HTR-8/SVneo (cell line): ENCODE results near the gene SCEL.

Experiments
- DNase-seq: peaks from one replicate; pipeline ENCODE4 v3.0.0; 2011; ENCODE audit warnings: low spot score, mixed read lengths; ENCODE audit not compliant: insufficient read length
- FAIRE-seq: peaks from 2 replicates; lab custom pipeline; 2011; peaks lifted over from hg19 to GRCh38; lab: Jason Lieb, UNC

Gene SCEL

DNA sequence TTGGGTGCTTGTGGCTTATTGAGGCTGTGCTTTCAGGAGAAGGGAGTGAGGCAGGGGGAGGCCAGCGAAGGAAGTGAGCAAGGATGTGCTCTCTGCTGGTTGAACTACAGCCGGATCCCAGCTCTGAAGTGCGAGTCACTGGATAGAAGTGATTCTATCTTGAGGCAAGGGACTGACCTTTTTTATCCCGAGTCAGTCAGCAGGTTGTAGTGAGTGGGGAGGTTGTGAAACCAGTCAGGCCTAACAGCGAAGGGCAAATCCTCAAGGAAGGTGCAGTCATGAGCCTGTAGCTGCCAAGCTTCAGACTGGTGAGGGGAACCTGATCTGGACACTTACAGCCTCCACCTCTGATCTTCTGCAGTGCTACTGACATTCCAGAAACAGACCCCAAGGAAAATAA, 18.6 kb downstream of the SCEL start:
- DNase-seq (no peak), FAIRE-seq (no peak)

DNA sequence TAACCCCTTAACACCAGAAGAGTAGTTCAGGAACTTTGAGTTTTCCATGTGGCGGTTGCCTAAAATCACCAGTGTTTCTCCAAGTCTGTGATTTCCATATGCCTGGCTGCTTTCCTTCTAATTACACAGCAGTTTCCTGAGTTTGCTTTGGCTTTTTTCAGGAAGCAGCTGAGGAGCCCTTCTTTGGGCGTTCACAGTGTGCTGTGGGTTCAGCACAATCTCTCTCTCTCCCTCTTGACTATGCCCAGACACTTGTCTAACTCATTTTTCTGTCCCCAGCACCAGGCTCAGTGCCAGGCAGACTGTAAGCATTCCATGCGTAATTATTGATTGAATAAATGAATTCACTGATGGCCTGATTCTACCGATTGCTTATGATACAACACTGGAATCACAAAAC, 19.7 kb downstream of the SCEL start:
- no peak for FAIRE-seq
- DNase-seq = no peak

GRCh38 chr13:77558016-77558415, 22.5 kb downstream of the SCEL start:
- no peak for FAIRE-seq
- DNase-seq = no peak

- DNase-seq (no peak), FAIRE-seq (no peak)
Observed at GRCh38 chr13:77563111-77563510, 27.6 kb downstream of the SCEL start.

DNA sequence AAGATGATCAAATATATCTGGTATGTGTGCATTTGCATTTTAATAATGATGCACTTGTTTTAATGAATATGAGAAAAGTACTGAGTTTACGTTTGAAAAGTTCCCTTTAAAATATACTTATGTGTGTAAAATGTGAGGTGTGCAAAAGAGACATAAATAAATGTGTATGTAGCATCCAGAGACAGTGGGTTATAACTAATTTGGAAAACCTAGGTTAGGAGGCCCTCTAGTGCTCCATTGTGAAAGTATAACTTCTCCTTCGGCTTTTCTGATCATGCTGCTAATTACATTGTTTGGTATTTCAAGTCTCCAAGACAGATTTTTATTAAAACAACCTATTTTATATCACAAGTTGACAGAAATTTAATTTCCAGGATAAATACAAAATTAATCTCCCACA, 30.1 kb downstream of the SCEL start:
- no peak for FAIRE-seq
- no peak for DNase-seq

DNA sequence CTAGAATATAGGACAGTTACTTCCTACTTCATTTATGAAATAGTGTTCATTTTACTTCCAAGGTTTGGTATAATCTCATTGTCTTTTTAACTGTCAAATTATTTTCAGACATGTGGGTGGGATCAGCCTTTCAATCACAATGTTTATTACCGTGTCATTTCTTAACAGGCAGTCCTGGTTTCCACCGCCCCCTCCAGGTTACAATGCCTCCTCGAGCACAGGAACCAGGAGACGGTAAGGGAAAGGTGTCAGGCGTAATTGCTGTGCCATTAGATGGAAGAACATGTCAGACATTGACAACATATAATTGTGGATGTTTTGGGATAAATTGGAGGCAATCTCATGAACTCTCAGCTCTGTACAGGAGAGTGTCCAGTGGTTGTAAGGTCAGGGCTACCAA, 36.5 kb downstream of the SCEL start:
- DNase-seq = no peak
- FAIRE-seq = no peak

- DNase-seq = no peak
Observed at GRCh38 chr13:77574096-77574495, 38.6 kb downstream of the SCEL start.

GRCh38 chr13:77579959-77580358, 44.5 kb downstream of the SCEL start:
- FAIRE-seq = no peak
- no peak for DNase-seq

More at GRCh38 chr13:77574096-77574495, 38.6 kb downstream of the SCEL start:
- no peak for FAIRE-seq

GRCh38 chr13:77580748-77581147, 45.2 kb downstream of the SCEL start:
- no peak for DNase-seq
- FAIRE-seq = no peak

- FAIRE-seq (no peak), DNase-seq (no peak)
Observed at GRCh38 chr13:77583581-77583980, 48.1 kb downstream of the SCEL start.

DNA sequence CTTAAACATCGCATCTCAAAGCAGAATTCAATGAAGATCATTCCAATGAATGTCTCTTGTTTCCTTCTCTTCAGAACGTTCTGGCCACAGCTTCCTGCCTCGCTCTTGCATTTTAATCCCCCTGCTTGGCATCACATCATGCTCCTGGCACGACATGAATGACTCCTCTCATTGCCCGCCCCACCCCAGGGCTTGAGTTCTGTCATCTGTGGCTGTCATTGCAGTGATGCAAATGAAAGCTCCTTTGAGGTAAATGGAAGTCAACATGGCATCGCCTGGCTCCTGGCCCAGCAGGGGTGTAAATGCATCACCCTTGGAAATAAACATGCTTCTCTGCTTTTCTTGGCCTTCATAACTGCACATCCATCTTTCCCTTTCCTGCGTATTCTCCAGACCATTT, 48.6 kb downstream of the SCEL start:
- FAIRE-seq = no peak
- no peak for DNase-seq

- DNase-seq = no peak
- FAIRE-seq = no peak
Observed at GRCh38 chr13:77595166-77595810, 59.8 kb downstream of the SCEL start.

DNA sequence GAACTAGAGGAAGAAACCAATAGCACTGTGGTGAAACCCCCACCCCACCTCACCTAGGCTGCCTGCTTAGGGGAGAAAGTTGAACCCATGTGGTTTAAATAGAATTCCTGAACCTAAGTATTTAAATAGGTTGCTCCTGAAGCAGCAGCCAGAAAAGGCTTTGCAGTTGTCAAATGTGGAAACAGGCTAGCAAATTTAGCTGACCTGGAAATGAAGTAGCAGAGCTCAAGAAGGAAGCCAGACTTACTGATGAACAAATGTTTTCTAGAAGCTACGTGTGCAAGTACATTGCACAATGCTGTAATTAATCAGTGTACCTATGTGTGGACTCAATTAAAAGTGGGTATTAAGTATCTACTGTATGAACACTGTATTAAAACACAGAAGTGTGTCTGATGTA, 61.3 kb downstream of the SCEL start:
- FAIRE-seq (no peak), DNase-seq (no peak)

- DNase-seq = no peak
- no peak for FAIRE-seq
Observed at GRCh38 chr13:77599351-77599750, 63.8 kb downstream of the SCEL start.

GRCh38 chr13:77600701-77601100, 65.2 kb downstream of the SCEL start:
- no peak for FAIRE-seq
- DNase-seq = no peak

GRCh38 chr13:77611068-77611467, 75.6 kb downstream of the SCEL start:
- DNase-seq (no peak), FAIRE-seq (no peak)

DNA sequence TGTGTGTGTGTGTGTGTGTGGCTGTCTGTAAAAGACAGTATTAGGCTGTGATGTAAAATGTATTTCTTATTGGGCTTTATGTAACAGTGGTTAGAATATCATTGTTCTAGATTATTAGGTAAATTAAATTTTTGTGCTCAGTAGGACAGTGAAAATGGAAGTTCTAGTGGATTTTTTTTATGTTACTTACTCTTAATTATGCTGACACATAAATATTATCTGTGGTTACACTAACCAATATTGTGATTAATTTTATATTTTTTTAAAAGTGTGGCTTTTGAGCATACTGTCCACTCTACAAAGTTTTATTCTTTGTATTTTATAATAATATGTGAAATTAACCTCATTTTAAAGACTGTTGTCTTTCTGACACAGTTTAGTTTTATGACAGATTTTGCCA, 80.5 kb downstream of the SCEL start:
- FAIRE-seq (no peak), DNase-seq (no peak)

GRCh38 chr13:77619655-77620054, 84.1 kb downstream of the SCEL start:
- DNase-seq = no peak
- no peak for FAIRE-seq

- FAIRE-seq (no peak), DNase-seq (no peak)
Observed at GRCh38 chr13:77620138-77620537, 84.6 kb downstream of the SCEL start.

DNA sequence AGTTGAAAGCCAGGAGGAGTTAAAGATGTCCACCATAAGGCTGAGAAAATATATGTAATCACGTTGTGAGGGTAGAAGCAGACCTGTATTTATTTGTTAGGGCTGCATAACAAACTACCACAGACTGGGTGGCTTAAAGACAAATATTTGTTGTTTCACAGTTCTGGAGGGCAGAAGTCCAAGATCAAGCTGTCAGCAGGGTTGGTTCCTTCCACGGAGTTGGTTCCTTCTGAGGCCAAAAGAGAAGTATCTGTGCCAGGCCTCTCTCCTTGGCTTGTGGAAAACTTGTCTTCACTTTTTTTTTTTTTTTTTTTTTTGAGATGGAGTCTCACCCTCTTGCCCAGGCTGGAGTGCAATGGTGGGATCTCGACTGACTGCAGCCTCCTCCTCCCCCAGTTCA, 88.3 kb downstream of the SCEL start:
- FAIRE-seq = no peak
- no peak for DNase-seq

GRCh38 chr13:77628170-77628569, 92.7 kb downstream of the SCEL start:
- no peak for FAIRE-seq

DNA sequence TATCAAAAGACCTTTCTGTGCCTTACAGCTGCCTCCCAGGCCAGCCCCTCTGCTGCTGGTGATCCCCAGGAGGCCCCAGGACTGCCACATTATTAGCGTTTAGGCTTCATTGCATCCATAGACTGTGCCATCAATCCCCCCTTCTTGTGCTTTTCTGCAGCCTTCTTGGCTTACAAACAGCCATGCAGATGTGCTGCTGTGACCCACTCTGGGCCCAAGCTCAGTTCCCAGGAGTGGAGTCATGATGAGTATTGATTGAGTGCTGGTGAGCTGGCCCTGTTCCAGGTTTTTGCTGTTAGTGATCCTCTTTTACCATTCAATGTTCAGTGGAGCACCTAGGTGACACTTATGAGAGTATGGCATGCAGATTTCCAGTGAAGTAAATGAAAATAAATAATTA, 102.1 kb downstream of the SCEL start:
- FAIRE-seq (no peak), DNase-seq (no peak)

More at GRCh38 chr13:77628170-77628569, 92.7 kb downstream of the SCEL start:
- DNase-seq = no peak

DNA sequence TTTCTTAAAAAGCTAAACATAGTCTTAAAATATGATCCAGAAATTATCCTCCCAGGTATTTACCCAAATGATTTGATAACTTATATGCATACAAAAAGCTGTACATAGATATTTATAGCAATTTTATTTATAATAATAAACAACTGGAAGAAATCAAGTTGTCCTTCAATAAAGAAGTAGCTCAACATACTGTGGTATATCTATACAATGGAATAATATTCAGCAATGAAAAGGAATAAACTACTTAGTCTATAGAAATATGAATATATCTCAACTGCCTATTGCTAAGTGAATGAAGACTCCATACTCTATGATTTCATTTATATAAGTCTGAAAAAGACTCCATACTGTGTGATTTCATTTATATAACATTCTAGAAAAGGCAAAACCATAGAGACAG, 114.9 kb downstream of the SCEL start:
- no peak for DNase-seq
- FAIRE-seq = no peak
